ENCODE results near the gene WEE2. TPM values are rescaled to one million over a fixed set of nuclear protein-coding genes. Genes with fewer than 3 reads are reported as not detected.

The WEE2 gene
- total and polyA plus RNA-seq, 2 experiments from 2014 or later, result 0.09 TPM; not detected in 1

- Histone ChIP-seq H3K27me3 (no peaks in the 10 kb centered on the region), H3K4me1 (ENCODE audit: low read depth) (no peaks in the 10 kb centered on the region), H3K9me3 (ENCODE audit: low read depth) (no peaks in the 10 kb centered on the region), H3K36me3 (no peaks in the 10 kb centered on the region), H3K4me3 (no peak overlapping the region), H3K27ac (no peak overlapping the region)
- no peak for DNase-seq (ENCODE audit: low read depth in 1 of 2, low spot score in 1 of 2)
- TF ChIP-seq CTCF (IDR thresholded peaks at IDR 0.05; ENCODE audit: low read depth, low read length), result no peak
Observed at GRCh38 chr7:141714571-141714970, 6.4 kb downstream of the WEE2 start.

GRCh38 chr7:141715018-141715417 is 6.9 kb downstream of the WEE2 start:
- no peak for DNase-seq (ENCODE audit: low read depth in 1 of 2, low spot score in 1 of 2)
- no peak overlapping the region for H3K27ac ChIP-seq
- no peaks in the 10 kb centered on the region for H3K4me1 ChIP-seq (ENCODE audit: low read depth)
- no peak for TF ChIP-seq CTCF (IDR thresholded peaks at IDR 0.05; ENCODE audit: low read depth, low read length)
- H3K9me3 ChIP-seq (ENCODE audit: low read depth), result no peaks in the 10 kb centered on the region
- no peaks in the 10 kb centered on the region for H3K27me3 ChIP-seq
- no peak overlapping the region for H3K4me3 ChIP-seq
- H3K36me3 ChIP-seq, result no peaks in the 10 kb centered on the region

GRCh38 chr7:141715794-141716689 is 7.9 kb downstream of the WEE2 start:
- H3K4me1 ChIP-seq (ENCODE audit: low read depth), result no peaks in the 10 kb centered on the region

GRCh38 chr7:141717450-141717849 is 9.3 kb downstream of the WEE2 start:
- Histone ChIP-seq H3K27me3 (no peaks in the 10 kb centered on the region), H3K4me3 (no peak overlapping the region), H3K36me3 (no peaks in the 10 kb centered on the region), H3K4me1 (ENCODE audit: low read depth) (no peaks in the 10 kb centered on the region), H3K27ac (no peak overlapping the region), H3K9me3 (ENCODE audit: low read depth) (no peaks in the 10 kb centered on the region)
- no peak for TF ChIP-seq CTCF (IDR thresholded peaks at IDR 0.05; ENCODE audit: low read depth, low read length)
- no peak for DNase-seq (ENCODE audit: low read depth in 1 of 2, low spot score in 1 of 2)

More at GRCh38 chr7:141715794-141716689, 7.9 kb downstream of the WEE2 start:
- Histone ChIP-seq H3K36me3 (no peaks in the 10 kb centered on the region), H3K27ac (no peak overlapping the region), H3K9me3 (ENCODE audit: low read depth) (no peaks in the 10 kb centered on the region), H3K4me3 (no peak overlapping the region), H3K27me3 (no peaks in the 10 kb centered on the region)
- no peak for TF ChIP-seq CTCF (IDR thresholded peaks at IDR 0.05; ENCODE audit: low read depth, low read length)
- DNase-seq (ENCODE audit: low read depth in 1 of 2, low spot score in 1 of 2), result peak in 1 of 2 donors; percentile 8

GRCh38 chr7:141722529-141722928 is 14.4 kb downstream of the WEE2 start:
- H3K27ac ChIP-seq, result no peak overlapping the region
- TF ChIP-seq CTCF (IDR thresholded peaks at IDR 0.05; ENCODE audit: low read depth, low read length), result no peak
- no peak for DNase-seq (ENCODE audit: low read depth in 1 of 2, low spot score in 1 of 2)
- no peaks in the 10 kb centered on the region for H3K36me3 ChIP-seq
- H3K4me1 ChIP-seq (ENCODE audit: low read depth), result no peaks in the 10 kb centered on the region
- H3K27me3 ChIP-seq, result no peaks in the 10 kb centered on the region
- no peaks in the 10 kb centered on the region for H3K9me3 ChIP-seq (ENCODE audit: low read depth)
- no peak overlapping the region for H3K4me3 ChIP-seq
